Mucosa of gallbladder (tissue), 1 donor: ENCODE results near the gene PDGFD. TPM values are rescaled to one million over a fixed set of nuclear protein-coding genes. Genes with fewer than 3 reads are reported as not detected.

Experiments used
- DNase-seq: peaks from one replicate; pipeline ENCODE4 v3.0.0-alpha.2; 2020; ENCODE audit warnings: low spot score
- total RNA-seq: library from RNA; stranded (reverse); gene quantifications from one replicate; pipeline ENCODE4 v1.2.1, GENCODE V29; 2021
- donor health status: DM: no; HTN: no; CAD: no.

The PDGFD gene
- total RNA-seq, 1 donor from 2014 or later, result 37.6 TPM

GRCh38 chr11:104000798-104001197 lies 163.1 kb downstream of the PDGFD start:
- DNase-seq, result no peak

- DNase-seq, result no peak
These were observed 165.0 kb downstream of the PDGFD start for GRCh38 chr11:103998826-103999508.

GRCh38 chr11:103997082-103997481 lies 166.9 kb downstream of the PDGFD start:
- DNase-seq, result no peak

- DNase-seq, result no peak
These were observed 168.1 kb downstream of the PDGFD start for GRCh38 chr11:103995896-103996295.

- no peak for DNase-seq
These were observed 169.4 kb downstream of the PDGFD start for GRCh38 chr11:103994518-103994917.

GRCh38 chr11:103994094-103994493 lies 169.9 kb downstream of the PDGFD start:
- no peak for DNase-seq

GRCh38 chr11:103993507-103993906 lies 170.4 kb downstream of the PDGFD start:
- no peak for DNase-seq

- DNase-seq, result no peak
These were observed 175.4 kb downstream of the PDGFD start for GRCh38 chr11:103988595-103988969.

GRCh38 chr11:103987629-103988594 lies 176.0 kb downstream of the PDGFD start:
- no peak for DNase-seq

- DNase-seq, result no peak
These were observed 178.9 kb downstream of the PDGFD start for GRCh38 chr11:103985041-103985440.

GRCh38 chr11:103980108-103980507 lies 183.8 kb downstream of the PDGFD start:
- DNase-seq, result no peak

GRCh38 chr11:103978616-103979595 lies 185.0 kb downstream of the PDGFD start:
- no peak for DNase-seq

GRCh38 chr11:103972013-103972412 lies 191.9 kb downstream of the PDGFD start:
- DNase-seq, result no peak

- no peak for DNase-seq
These were observed 193.2 kb downstream of the PDGFD start for GRCh38 chr11:103970701-103971249.

- no peak for DNase-seq
These were observed 195.3 kb downstream of the PDGFD start for GRCh38 chr11:103968685-103969084.

- DNase-seq, result no peak
These were observed 196.0 kb downstream of the PDGFD start for GRCh38 chr11:103967985-103968384.

- no peak for DNase-seq
These were observed 199.6 kb downstream of the PDGFD start for GRCh38 chr11:103964390-103964789.

- DNase-seq, result no peak
These were observed 200.3 kb downstream of the PDGFD start for GRCh38 chr11:103963648-103964047.

GRCh38 chr11:103961010-103961409 lies 202.9 kb downstream of the PDGFD start:
- DNase-seq, result no peak

- DNase-seq, result no peak
These were observed 203.8 kb downstream of the PDGFD start for GRCh38 chr11:103960108-103960507.

- DNase-seq, result no peak
These were observed 204.5 kb downstream of the PDGFD start for GRCh38 chr11:103959279-103959942.
